Rectal smooth muscle tissue (tissue), 1 donor: ENCODE data around the gene BID.

ENCODE experiments used
- H3K27ac ChIP-seq: one replicate; pipeline ENCODE4 v1.7.0; 2013; ENCODE audit warnings: low read depth, low read length, inconsistent platforms
- H3K27me3 ChIP-seq: one replicate; pipeline ENCODE4 v1.7.0; 2013; ENCODE audit warnings: low read length; ENCODE audit not compliant: control insufficient read depth, insufficient read depth
- H3K36me3 ChIP-seq: one replicate; pipeline ENCODE4 v1.7.0; 2013; ENCODE audit warnings: low read length; ENCODE audit not compliant: control insufficient read depth, insufficient read depth
- H3K4me1 ChIP-seq: one replicate; pipeline ENCODE4 v1.7.0; 2013; ENCODE audit warnings: low read length; ENCODE audit not compliant: control insufficient read depth, insufficient read depth
- H3K4me3 ChIP-seq: one replicate; pipeline ENCODE4 v1.7.0; 2013; ENCODE audit warnings: low read length
- H3K9ac ChIP-seq: one replicate; pipeline ENCODE4 v1.7.0; 2013; ENCODE audit warnings: low read length

BID gene

DNA sequence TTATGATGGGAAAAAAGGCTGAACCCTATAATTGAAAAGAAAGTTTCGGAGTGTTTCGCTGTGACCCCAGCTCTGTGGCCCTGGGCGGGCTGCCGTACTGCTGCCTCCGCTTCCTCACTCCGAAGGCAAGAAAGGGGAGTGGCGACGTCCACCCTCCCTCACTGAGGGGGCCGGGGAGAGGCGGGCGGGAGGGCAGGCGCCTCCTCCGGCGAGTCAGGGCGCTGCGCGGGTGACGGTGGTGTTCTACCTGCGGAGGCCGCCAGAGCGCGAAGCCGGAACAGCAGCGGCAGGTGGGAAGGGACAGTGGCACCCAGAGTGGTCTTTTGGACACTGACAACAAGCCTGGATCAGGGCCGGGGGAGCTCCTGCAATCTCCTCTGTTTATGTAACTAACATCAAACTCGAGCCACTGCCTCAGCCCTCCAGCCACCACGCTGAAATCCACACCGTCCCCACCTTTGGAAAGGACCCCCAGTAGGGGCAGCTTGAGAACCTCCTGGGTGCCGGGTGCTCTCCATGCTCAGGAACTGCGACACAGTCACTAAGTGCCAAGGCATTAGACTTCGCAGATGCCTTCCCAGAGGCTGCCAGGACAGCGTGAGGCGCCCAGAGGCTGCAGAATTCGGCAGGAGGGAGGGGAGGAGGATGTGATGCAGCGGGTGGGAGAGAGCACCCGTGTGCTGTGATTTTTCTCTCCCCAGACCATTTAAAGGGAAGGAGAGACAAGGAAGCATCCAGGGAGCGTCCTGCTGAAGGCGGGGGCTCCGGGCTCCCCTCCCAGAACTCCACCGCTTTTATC lies 25.5 kb downstream of the BID start:
- Histone ChIP-seq H3K27me3 (no peaks in the 10 kb centered on the region), H3K4me1 (no peaks in the 10 kb centered on the region), H3K9ac (no peak overlapping the region), H3K4me3 (no peak overlapping the region), H3K27ac (no peak overlapping the region), H3K36me3 (no peaks in the 10 kb centered on the region)

DNA sequence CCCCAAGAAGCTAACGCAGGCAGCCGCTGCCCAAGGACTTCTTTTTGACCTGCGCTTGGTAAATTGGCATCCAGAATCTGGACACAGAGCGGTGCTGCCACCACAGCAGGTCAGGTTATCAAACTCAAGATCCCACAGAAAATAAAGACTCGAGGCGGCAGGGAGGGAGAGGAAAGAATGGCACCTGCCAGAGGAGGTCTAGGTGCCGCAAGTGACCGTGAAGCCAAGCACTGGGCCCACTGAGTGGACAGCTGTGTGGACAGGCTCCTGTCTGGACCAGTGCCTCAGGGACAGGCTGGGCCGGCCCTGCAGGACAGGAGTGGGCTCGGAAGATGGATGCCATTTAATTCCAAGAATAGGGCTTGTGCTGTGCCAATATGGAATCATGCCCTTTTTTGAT lies 27.4 kb downstream of the BID start:
- no peaks in the 10 kb centered on the region for H3K27me3 ChIP-seq
- no peaks in the 10 kb centered on the region for H3K4me1 ChIP-seq
- H3K27ac ChIP-seq, result no peak overlapping the region
- no peaks in the 10 kb centered on the region for H3K36me3 ChIP-seq
- no peak overlapping the region for H3K9ac ChIP-seq
- no peak overlapping the region for H3K4me3 ChIP-seq

GRCh38 chr22:17744430-17744829 lies 29.8 kb downstream of the BID start:
- no peak overlapping the region for H3K27ac ChIP-seq
- no peak overlapping the region for H3K4me3 ChIP-seq
- H3K36me3 ChIP-seq, result no peaks in the 10 kb centered on the region
- no peaks in the 10 kb centered on the region for H3K4me1 ChIP-seq
- H3K9ac ChIP-seq, result no peak overlapping the region
- no peaks in the 10 kb centered on the region for H3K27me3 ChIP-seq

GRCh38 chr22:17743661-17744411 lies 30.4 kb downstream of the BID start:
- H3K4me1 ChIP-seq, result no peaks in the 10 kb centered on the region
- H3K4me3 ChIP-seq, result no peak overlapping the region
- H3K27ac ChIP-seq, result no peak overlapping the region
- no peak overlapping the region for H3K9ac ChIP-seq
- H3K36me3 ChIP-seq, result no peaks in the 10 kb centered on the region
- H3K27me3 ChIP-seq, result no peaks in the 10 kb centered on the region

GRCh38 chr22:17742527-17742902 lies 31.8 kb downstream of the BID start:
- H3K9ac ChIP-seq, result no peak overlapping the region

DNA sequence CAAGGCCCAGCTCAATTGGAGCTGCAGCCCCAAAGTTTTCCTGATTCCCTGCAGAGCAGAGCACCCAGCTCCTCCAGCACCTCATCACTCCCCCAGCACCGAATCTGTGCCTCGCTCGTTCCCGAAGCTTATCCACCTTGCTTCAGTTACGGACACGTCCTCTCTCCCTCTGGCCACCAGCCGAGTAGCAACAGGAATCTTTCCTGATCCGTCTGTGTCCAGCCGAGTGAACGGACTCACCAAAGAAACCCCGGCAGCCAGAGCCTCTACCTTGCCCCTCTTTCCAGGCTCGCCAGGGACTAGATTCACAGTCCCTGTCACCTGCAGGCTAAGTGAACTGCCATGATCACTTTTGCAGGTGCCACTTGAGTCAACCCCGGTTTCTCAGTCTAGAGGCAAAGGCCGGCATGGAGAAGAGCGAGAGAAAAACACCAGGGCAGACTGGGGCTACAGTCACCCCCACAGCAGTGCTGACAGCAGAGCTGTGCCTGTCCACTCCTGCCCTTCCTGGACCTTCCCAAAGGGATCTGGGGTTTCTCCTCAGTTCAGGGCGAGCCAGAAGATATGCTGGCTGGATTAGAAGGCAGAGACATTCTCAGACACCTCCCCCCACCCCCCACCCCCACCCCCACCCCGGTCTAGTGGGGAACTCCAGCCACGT lies 32.3 kb downstream of the BID start:
- Histone ChIP-seq H3K27ac (no peak overlapping the region), H3K36me3 (no peaks in the 10 kb centered on the region), H3K4me3 (no peak overlapping the region), H3K4me1 (no peaks in the 10 kb centered on the region), H3K27me3 (no peaks in the 10 kb centered on the region), H3K9ac (no peak overlapping the region)

More at GRCh38 chr22:17742527-17742902, 31.8 kb downstream of the BID start:
- H3K4me1 ChIP-seq, result no peaks in the 10 kb centered on the region
- H3K27ac ChIP-seq, result no peak overlapping the region
- H3K27me3 ChIP-seq, result no peaks in the 10 kb centered on the region
- H3K4me3 ChIP-seq, result no peak overlapping the region
- H3K36me3 ChIP-seq, result no peaks in the 10 kb centered on the region

DNA sequence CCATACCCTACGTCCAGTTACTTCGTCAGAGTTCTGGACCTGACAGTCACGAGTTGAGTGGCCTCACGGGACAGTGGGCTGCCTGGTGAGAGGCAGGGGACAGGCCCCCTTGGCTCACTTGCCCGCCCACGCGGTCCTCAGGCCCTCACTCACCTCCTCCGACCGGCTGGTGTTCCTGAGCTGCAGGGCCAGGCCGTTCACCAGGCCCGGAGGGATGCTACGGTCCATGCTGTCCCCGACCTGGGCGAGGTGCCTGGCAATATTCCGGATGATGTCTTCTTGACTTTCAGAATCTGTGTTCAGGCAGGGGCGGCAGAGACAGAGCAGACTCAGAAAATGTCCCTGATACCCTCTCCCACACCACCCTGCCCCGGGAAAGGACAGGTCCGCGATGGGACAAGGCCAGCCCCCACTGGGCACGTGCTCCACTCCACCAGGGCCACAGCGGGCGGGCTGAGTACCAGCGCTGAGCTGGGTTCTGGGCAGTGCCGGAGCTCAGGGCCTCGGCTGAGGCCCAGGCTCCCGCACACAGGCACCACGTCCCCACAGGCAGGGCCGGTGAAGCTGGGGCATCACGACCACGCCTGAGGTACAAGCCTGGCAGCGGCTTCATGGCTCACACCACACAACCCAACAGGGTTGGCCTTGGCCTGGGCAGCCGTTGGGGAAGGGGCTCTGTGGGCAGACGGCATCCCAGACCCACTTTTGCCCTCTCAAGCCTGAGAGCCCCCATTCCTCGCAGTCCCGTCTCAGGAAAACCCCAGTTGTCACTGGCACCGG lies 34.9 kb downstream of the BID start:
- no peak overlapping the region for H3K27ac ChIP-seq
- peaks cover 2% of the 10 kb centered on the region for H3K36me3 ChIP-seq
- H3K9ac ChIP-seq, result no peak overlapping the region

GRCh38 chr22:17738386-17739128 lies 35.7 kb downstream of the BID start:
- Histone ChIP-seq H3K27me3 (no peaks in the 10 kb centered on the region), H3K4me1 (no peaks in the 10 kb centered on the region), H3K9ac (no peak overlapping the region), H3K27ac (no peak overlapping the region), H3K36me3 (peaks cover 2% of the 10 kb centered on the region), H3K4me3 (no peak overlapping the region)

More for the DNA sequence above, 34.9 kb downstream of the BID start:
- H3K4me1 ChIP-seq, result no peaks in the 10 kb centered on the region
- H3K4me3 ChIP-seq, result no peak overlapping the region
- no peaks in the 10 kb centered on the region for H3K27me3 ChIP-seq

GRCh38 chr22:17734187-17734586 lies 40.1 kb downstream of the BID start:
- H3K27ac ChIP-seq, result no peak overlapping the region
- no peak overlapping the region for H3K9ac ChIP-seq
- H3K4me1 ChIP-seq, result no peaks in the 10 kb centered on the region
- H3K27me3 ChIP-seq, result no peaks in the 10 kb centered on the region
- H3K36me3 ChIP-seq, result peaks cover 11% of the 10 kb centered on the region
- no peak overlapping the region for H3K4me3 ChIP-seq

GRCh38 chr22:17733466-17733865 lies 40.8 kb downstream of the BID start:
- Histone ChIP-seq H3K36me3 (peaks cover 12% of the 10 kb centered on the region), H3K9ac (no peak overlapping the region), H3K4me1 (no peaks in the 10 kb centered on the region), H3K4me3 (no peak overlapping the region), H3K27ac (no peak overlapping the region), H3K27me3 (no peaks in the 10 kb centered on the region)

- Histone ChIP-seq H3K4me1 (no peaks in the 10 kb centered on the region), H3K4me3 (no peak overlapping the region), H3K27ac (no peak overlapping the region), H3K27me3 (no peaks in the 10 kb centered on the region), H3K9ac (no peak overlapping the region), H3K36me3 (peaks cover 21% of the 10 kb centered on the region)
Measured at GRCh38 chr22:17732251-17732854, 41.9 kb downstream of the BID start.
